ENCODE data around the gene CD63.

The CD63 gene

DNA sequence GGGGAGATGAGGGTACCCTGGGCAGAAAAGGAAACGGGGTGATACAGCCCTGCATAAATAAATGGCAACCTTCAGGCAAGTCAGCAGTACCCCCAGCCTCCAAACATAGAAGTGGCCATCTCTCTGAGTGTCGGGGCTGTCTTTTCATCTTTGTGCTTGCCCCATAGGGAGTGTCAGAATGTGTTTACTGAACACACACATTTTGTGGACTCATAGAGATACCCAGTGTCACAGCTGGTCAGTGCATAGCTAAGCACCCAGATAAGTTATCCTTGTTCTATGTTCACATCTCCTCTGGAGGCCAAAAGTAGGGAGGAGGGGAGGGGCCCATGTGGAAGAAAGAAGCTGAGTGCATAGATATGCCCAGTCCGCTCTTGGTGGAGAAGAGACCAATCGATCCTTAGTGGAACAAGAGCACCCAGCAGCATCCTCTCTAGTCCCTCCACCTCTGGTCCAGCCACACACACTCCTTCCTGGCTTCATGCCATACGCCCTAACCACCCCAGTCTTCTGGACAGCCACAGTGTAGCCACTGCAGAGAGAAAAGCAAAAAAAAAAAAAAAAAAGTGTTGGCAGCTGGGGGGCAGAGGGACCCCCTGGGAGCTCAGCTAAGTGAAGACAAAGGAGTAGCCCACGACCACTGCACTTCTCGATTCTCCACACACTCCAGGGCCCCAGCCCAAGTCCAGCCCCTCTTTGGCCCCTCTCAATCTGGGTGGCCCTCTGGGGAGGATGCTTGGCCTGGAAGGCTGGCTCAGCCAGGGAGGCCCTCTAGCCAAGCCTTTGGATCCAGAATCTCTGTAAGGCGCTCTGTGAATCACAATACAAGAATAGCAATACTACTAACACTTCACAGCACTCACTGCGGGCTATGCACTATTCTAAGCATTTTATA, 23.7 kb downstream of the CD63 start:
- DNase-seq (ENCODE audit: low read depth): no peak

DNA sequence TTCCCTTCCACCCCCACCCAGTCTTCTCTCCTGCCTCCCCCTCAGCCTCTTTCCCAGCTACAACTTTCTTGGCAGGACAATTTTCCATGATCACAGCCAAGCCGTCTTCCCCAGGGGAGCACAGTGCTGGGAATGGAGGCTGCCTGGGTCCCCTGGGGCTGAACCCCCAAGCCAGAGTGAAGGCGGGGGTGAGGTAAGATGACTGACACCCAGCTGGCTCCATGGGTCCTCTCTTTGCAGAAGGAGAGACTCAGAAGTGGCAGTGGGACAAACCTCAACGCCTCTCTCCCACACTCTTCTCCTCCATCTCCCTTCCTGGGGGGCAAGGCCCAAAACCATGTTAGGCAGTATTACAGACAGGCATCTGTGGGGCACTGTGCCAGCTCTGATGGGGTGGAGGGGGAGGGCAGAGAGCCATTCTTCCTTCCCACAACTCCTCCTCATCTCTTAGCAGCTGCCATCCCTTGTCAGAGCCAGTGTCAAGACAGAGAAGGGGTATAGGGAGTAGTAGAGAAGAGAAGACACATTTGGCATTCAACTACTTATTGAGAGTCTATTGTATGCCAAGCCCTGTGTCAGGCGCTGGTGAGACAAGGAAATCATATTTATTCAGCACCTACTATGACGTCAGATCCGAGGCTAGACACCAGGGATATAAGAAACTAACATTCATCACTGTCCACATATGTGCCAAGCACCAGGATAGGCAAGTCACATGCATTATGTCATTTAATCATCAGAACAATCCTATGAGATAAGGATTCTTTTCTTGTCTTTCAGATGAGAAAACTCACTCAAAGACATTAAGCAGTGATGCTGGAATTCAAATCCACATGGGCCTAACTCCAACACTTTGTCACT, 24.7 kb downstream of the CD63 start:
- DNase-seq (ENCODE audit: low read depth): no peak

DNA sequence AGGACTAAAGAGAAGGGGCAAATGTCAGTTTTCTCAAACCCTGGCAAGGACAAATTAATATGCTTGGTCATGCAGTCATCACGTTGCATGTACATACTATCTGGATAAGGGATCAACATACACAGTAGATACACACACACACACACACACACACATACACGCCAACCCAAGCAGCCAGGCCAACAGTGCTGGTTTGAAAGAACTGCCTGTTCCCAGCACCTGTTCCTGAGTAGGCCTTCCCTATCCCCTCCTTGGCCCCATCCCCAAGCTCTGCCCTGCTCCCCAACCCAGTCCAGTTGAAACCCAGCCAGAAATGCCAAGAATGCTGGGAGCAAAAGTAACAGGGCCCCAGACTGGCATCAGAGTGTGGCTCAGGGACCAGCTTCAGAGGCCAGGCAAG, 25.5 kb downstream of the CD63 start:
- DNase-seq (ENCODE audit: low read depth): no peak

DNA sequence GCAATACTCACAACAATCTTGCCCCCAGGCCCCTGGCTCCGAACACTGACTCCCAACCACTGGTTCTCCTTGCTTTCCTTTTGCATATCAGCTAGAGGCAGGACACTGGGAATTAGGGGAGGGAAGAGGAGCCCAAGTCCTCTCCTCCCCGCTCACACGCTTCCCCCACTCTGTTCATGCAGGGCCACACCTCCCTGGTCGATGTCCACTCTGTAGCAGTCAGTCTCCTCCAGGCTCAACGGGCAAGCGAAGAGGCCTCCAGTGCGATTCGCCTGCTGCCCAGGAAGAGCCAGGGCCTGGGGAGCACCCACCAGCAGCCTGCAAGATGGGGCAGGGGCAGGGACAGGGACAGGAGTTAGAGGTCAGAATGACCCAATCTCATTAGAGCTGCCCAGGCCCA, 25.9 kb downstream of the CD63 start:
- no peak for DNase-seq (ENCODE audit: low read depth)

DNA sequence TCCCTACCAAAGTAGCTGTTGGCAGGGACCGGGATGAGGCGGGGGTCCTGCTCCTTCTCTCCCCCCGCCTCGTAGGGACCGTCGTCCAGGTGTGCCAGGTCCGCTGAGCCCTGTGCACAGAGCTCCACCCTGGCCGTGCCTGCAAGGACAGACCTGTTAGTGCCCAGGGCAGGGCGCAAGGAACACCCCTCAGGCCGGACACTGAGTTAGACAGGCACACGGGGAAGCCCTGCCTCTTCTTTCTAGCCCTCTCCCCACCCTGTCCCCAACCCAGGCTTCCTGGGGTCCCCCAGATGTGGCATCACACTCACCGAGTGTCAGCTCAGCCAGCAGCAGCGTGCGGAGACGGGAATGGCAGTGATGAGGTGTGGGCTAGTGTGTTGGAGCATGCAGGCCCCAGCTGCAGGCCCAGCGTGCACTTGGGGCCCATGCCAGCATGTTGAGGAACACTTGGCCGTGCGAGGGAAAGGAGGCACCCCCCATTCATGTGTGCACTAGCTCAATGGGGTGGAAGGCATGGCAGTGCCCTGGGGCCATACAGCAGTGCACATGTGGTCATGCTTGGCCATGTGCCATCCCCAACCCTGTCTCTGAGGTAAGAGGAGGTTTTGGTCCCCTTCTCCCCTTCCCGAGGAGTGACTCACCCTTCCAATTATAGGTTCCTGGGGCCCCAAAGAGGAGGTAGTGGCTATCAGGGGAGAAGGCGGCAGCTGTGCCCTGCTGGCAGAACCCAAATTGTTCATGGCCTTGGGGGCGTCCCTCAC, 28.4 kb downstream of the CD63 start:
- no peak for DNase-seq (ENCODE audit: low read depth)

DNA sequence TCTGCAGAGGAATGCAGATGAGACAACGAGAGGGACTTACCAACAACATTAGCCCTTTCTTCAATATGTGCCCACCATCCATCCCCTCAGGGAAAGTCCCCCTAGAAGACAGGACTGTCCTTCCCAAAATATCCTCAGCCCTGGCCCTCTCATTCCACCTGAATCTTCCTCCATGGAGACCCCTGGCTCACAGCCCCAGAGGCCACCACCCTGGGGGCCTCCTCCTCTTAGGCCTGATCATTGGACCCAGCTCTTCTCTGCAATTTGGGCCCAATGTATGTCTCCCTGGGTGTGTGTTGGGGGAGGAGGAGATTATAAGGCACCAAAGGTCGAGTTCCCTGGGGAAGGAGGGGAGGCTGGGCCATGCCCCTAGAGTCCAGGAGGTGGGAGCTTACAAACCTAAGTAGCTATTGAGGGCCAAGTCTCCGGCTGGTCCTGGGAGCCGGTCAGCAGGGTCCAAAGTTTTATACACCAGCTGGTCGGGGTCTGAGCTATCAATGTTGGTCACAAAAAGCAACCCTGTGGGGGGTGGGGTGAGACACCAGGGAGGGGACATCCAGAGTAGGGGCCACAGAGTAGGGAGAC, 29.2 kb downstream of the CD63 start:
- DNase-seq (ENCODE audit: low read depth): no peak

DNA sequence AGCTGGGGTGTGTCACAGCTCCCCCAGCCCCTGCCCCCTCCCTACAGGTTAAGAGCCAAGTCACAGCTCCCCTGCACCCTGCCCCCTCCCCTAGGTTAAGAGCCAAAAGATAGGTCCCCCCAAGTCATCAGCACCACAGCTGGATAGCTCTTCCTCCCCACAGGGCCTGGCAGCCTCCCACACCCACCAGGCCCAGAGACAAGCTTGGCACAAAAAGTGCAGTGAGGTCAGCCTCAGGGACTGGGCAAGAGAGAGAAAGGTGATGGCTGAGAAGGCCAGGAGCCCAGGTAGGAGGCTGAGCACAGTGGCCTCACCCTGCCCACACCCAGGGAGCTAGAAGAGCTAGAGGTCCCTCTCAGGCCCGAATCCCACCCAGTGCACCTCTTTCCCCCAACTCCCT, 29.8 kb downstream of the CD63 start:
- no peak for DNase-seq (ENCODE audit: low read depth)

DNA sequence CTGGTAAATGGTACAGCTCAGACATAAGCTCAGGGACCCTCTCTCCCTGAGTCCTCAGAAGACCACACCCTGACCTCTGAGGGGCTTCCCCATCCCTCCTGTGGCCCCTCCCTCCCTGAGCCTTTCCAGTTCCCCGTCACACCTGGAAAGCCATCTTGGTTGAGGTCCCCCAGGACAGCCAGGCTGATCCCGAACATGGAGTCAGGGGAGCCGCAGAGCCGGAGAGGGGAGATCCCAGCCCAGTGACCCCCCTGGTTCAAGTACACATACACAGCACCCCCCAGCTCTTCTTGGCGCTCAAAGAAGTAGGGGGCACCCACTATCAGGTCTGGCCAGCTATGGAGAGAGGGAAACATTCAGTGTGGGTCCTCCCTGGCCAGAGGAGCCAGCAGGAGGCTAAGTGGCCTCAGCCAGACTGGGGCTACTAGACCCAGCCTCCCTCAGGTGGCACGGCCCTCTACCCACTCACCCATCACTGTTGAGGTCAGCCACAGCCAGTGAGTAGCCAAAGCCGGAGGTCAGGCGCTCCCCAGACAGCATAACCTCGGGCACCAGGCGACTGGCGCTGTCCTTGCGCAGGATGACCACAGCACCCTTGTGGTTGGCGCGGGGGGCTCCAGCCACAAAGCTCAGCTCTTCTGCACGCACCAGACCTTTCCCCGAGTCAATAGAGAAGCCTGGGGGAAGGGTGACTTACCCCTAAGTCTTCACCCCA, 30.4 kb downstream of the CD63 start:
- no peak for DNase-seq (ENCODE audit: low read depth)

DNA sequence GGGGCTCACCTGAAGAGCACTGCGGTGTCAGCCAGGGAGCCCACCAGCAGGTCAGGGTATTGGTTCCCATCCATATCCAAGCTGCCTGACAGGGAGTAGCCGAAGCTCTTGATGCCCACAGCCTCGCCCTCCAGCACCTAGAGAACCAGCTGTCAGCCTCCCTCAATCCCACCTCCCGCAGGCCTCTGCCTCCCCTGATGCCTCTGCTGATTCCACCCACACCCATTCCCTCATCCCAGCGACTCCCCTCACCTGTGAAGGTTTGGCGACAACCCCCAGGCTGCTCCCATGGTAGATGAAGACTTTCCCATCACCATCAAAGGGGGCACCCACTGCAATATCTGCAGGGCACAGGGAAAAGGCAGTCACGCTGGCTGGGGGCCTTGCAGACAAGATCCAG, 31.1 kb downstream of the CD63 start:
- DNase-seq (ENCODE audit: low read depth): no peak

DNA sequence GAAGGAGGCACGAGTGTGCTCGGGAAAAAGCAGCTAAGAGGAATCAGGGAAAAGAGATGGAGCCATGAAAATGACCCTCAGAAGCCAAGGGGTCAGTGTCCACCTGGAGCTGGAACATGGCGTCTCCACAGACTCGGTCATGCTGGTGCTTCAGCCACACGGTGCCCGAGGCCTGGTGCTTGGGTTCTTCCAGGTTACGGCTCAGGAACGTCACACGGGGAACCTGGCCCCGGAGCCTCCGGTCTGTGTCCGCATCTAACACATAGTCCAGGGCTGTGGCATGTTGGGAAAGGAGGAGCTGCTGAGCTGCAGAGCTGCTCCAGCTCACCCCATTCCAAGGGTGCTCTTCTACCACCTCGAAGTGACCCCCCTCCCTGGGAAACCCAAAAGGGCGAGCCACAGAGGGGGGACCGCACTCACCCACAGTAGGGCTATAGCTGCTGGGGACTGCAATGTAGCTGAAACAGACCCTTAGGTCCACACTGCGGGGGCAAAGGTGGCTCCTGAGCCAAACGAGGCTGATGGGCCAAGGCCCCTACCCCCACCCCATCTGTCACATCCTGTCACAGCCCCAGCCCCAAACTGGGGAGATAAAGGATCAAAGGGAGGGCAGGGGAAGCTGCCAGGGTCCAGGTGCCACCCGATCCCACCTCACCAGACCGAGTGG, 31.9 kb downstream of the CD63 start:
- DNase-seq (ENCODE audit: low read depth): no peak

DNA sequence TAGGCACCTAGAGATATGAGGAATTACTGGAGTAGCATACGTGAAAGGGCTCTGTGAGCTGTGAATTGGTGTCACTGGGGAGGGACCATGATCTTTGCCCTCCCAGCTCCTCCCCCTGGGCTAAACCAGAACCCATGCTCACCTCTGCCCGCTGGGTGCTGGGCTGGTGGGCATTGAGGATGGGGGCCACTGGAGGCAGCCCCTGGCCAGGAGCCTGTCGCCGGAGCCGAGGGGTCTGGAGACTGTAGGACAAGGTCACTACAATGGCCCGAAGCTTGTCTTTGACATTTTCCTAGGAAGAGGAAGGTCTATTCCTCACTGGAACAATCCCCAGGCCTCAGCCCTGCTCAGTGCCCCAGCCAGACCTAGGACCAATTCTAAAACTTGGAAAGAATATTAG, 32.7 kb downstream of the CD63 start:
- DNase-seq (ENCODE audit: low read depth): no peak

DNA sequence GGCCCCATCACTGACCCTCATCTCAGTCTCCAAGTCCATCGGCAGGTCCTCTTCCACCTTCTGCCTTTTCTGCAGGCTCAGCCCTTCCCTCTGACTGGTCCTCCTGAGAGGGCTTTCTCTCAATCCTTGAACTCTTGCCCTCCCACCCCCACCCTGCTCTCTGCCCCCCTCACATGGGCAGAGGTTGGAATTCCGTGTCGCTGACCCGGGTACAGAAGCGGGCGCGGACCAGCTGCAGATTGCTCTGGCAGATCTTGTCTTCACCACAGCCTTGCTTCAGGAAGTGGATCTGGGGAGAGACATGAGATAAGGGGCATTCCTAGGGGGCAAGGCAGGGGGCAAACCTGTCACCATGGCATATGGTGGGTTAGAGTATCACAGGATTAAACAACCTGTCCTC, 33.5 kb downstream of the CD63 start:
- no peak for DNase-seq (ENCODE audit: low read depth)

DNA sequence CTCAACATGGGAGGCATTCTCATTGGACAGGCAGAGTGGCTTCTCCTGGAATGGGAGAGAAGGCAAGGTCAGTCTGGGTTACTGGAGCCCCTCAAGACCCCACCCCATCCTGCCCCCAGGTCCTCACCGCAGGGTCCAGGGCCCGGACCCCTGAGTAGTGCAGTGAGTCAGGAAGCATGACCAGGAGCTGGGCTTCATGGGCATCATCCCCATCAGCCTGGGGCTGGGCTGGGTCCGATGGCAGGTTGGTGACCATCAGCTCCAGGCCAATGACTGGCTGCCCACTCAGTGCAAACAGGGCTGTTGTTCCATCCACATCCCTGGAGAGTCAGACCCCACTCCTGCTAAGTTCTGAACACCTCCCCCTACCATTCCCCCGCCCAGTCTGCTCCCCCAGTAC, 34.2 kb downstream of the CD63 start:
- no peak for DNase-seq (ENCODE audit: low read depth)

DNA sequence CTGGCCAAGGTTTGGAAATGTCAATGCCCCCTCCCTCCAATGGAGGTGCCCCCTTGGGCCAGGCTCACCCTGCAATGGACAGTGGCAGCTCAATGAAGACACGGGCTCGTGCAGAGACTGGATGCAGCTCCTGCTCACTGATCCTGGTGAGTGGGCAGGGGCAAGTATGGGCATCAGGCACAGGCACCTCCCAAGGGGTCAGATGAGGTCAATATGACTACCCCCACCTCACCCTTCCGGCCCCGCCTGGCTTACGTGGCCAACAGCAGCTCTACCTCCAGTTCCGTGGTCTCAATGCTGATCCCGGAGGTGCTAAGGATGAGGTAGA, 34.7 kb downstream of the CD63 start:
- no peak for DNase-seq (ENCODE audit: low read depth)

DNA sequence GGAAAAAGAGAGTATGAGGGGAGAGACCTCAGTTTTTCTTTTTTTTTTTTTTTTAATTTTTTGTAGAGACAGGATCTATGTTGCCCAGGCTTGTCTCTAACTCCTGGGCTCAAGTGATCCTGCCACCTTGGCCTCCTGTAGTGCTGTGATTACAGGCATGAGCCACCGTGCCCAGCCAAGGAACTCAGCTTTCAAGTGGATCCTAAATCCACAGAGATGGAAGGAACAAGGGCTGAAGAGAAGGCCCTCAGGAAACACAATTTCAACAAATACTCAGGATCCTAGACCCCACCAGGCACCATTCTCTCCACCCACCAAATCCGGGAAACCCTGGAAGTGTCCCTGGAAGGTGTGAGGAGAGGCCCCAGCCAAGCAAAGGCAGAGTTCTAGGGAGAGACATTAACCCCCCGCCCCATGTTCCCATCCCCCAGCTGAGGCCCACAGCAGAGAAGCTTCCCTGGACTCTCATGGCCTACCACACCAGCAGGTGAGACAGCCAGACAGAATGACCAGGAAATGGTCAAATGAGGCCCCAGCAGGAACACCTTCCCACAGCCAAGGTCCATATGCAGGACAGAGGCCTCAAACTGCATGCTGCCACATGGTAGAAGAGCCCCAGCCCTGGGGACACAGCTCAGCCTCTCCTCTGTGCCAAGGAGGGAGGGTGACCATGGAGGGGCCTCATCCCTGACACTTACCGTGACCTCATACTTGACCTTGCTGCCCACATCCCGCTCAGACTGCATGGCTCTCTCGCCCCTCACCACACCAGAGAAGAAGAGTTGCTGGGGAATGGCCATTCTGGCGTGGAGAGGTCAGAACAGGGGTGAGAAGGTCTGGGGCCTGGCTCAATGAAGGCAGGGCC, 35.3 kb downstream of the CD63 start:
- DNase-seq (ENCODE audit: low read depth): no peak

DNA sequence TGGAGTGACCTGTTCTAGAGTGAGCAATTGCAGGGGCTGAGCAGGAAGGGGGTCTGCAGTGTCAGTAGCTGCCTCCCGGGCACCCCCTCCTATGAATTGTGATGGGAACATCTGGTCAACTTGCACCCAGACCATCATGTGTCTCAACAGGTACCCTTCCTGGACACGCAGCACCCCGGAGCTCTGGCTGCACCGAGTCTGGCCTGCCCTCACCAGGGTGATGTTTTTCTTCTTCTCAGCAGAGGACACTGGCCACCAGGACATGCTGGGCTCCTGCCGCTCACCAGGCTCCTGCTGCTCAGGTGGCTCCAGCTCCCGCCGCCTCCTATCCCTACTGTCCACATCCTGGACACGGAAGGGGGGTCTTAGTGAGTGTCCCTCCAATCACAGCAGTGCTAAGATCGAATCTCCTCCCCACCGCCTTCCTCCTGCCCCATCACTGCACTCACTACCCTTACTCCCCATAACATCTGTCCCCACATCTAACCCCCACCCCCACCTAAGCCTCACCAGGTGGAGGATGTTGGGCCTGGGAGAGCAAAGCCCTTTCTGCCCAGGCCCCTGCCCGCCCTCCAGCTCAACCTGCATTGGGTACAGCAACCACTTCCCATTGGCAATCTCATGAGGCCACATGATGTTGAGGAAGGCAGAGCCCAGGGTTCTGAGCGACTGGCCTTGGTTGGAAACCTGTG, 36.0 kb downstream of the CD63 start:
- no peak for DNase-seq (ENCODE audit: low read depth)

DNA sequence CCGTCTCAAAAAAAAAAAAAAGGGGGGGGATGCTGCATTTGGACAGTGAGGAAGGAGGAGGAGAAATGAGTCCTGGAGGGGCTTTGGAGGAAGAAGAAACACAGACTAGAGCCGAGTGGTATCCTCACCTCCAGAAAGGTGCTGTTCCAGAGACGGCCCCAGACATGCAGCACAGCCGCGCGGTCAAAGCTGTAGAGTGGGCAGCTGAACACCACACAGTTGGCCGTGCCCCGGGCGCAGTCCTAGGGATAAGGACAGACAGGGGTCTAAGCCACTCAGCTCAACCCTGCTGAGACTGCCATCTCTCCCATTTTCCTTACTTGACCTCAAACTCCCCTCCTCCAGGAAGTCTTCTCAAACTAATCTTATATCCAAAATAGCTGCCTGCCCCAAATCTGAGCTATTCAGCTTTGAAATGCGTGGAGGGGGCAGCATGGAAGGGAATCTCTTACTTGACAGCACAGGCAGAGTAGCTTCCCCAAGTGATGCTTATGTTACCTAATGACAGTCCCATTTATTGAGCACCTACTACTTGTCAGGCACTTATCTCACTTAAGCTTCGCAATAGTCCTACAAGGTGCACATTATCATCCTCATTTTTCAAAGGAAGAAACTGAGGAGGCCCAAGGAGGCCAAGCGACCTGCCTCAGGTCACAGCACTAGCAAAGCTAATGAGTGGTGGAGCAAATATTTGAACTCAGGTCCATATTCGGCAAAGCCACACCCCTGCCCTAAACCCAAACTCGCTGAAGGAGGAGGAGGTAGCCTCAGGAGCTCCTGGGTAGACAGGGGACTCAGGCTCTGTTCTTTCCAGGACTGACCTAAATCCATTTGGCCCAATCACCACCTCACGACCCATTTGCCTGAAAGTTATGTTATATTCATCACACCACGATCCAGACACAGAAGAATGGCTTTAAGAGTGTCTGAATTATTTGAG, 39.8 kb downstream of the CD63 start:
- DNase-seq (ENCODE audit: low read depth): no peak

DNA sequence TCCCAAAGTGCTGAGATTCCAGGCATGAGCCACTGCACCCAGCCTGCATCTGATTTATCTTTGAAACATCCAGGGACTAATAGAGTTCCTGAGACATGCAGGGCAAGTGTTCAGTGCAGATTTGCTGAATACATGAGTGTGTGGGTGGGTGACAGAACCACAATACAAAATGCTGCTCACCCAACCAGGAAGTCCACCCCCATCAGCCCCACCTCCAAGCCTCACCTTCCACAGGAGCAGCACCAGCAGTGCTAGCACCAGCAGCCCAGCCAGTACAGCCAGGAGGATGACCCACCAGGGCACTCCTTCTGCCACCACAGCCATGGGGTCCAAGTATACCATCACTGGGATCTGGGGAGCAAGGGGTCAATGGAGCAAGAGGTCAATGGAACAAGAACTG, 41.1 kb downstream of the CD63 start:
- DNase-seq (ENCODE audit: low read depth): peak; percentile 37

Data from activated gamma-delta T cell treated with anti-CD3 and anti-CD28 coated beads, Interleukin-2, amount 50 U/mL, for 16 hours (primary cell).